Esophagus squamous epithelium (tissue), 5 donors: Measurements from ENCODE around the gene FOXI1. TPM values are rescaled to one million over a fixed set of nuclear protein-coding genes. Genes with fewer than 3 reads are reported as not detected.
A peak's percentile ranks its signal among the peaks of the same experiment; 100 is the strongest.

Experiments used
- DNase-seq: peaks from one replicate; lab custom pipeline; 2025; lab: John Stamatoyannopoulos, UW
- H3K27ac ChIP-seq, 4 donors: fragments of 200-600 bp; sonication (generic); one replicate each; pipeline ENCODE4 v1.5.1; 2016 to 2019; ENCODE audit warnings: mild to moderate bottlenecking in 1 of 4
- H3K27me3 ChIP-seq, 4 donors: fragments of 200-600 bp; sonication (generic); 1 replicate in 3 of 4; 2 replicates in 1 of 4; pipeline versions ENCODE4 v1.5.1 to v1.6.0; 2017 to 2021; ENCODE audit warnings: antibody characterized with exemption in 1 of 4
- H3K36me3 ChIP-seq, 3 donors: fragments of 200-600 bp; sonication (generic); one replicate each; pipeline ENCODE4 v1.5.1; 2016 to 2019
- H3K4me1 ChIP-seq, 3 donors: fragments of 200-600 bp; sonication (generic); one replicate each; pipeline ENCODE4 v1.5.1; 2017 to 2019
- H3K4me3 ChIP-seq, 4 donors: fragments of 200-600 bp; sonication (generic); 1 replicate in 3 of 4; 2 replicates in 1 of 4; pipeline ENCODE4 v1.5.1; 2016 to 2019; ENCODE audit warnings: mild to moderate bottlenecking in 2 of 4, moderate library complexity in 1 of 4
- H3K9me3 ChIP-seq, 3 donors: fragments of 200-600 bp; sonication (generic); one replicate each; pipeline ENCODE4 v1.5.1; 2016 to 2019
- POLR2A ChIP-seq, 4 donors: fragments of 450-650 bp; IDR thresholded peaks; one replicate each; pipeline ENCODE4 v1.6.1; 2017; ENCODE audit warnings: antibody characterized with exemption in 4 of 4, mild to moderate bottlenecking in 4 of 4, moderate library complexity in 3 of 4
- WGBS, 2 donors: methylation state at CpG; one replicate each; pipeline ENCODE4 v1.1.5; 2018; 5-methylcytosine and 5-hydroxymethylcytosine counted together
- intact Hi-C: fragments of 100-400 bp; cut with DNase I; formaldehyde crosslinking; loops from one replicate; pipeline ENCODE4 v1.15.0; 2022
- total RNA-seq, 4 donors: library from RNA; depleted of rRNA; stranded (reverse); fragments of >200 nt; gene quantifications; one replicate each; pipeline ENCODE4 v1.1.0, GENCODE V29; 2016
- TF ChIP-seq, protein P1 (sequence below), 6 experiments: fragments of 450-650 bp in 4 of 6; fragments of 200-600 bp in 2 of 6; sonication (generic) in 2 of 6; IDR thresholded peaks; one replicate each; pipeline ENCODE4 v1.5.1; 2016 to 2019; ENCODE audit warnings: antibody characterized with exemption in 6 of 6, mild to moderate bottlenecking in 4 of 6, moderate library complexity in 4 of 6
- donor health status: DM: yes; HTN: yes; CAD: no.

Gene FOXI1
- total RNA-seq, 4 donors from 2014 or later, result not detected

- DNase-seq, result peak; percentile 2
- intact Hi-C loops, result loop anchor here (5.0 to 10.0 kb wide), 2 partner anchors 87 to 324 kb away; no protein-coding TSS in a partner anchor
Measured at GRCh38 chr5:170100066-170100943, 5.4 kb upstream of the FOXI1 start.

DNA sequence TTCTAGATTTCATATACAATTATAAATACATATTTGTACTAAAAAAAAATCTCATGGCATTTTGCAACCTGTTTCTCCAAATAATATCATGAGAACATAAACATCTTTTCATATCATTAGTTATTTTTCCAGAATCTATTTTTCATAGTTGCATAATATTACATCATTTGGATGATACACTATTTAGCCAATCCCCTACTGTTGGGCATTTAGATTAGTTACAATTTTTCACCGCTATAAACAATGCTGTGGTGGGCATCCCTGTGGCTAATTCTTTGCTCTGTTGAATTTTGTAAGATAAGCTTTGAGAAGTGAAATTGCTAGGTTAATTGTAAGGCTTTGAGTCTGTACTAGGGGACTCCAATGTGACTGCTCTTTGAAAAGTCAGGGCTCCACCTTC lies 2.2 kb upstream of the FOXI1 start:
- TF ChIP-seq POLR2A (IDR thresholded peaks at IDR 0.05), result no peak
- TF ChIP-seq, protein P1, sequence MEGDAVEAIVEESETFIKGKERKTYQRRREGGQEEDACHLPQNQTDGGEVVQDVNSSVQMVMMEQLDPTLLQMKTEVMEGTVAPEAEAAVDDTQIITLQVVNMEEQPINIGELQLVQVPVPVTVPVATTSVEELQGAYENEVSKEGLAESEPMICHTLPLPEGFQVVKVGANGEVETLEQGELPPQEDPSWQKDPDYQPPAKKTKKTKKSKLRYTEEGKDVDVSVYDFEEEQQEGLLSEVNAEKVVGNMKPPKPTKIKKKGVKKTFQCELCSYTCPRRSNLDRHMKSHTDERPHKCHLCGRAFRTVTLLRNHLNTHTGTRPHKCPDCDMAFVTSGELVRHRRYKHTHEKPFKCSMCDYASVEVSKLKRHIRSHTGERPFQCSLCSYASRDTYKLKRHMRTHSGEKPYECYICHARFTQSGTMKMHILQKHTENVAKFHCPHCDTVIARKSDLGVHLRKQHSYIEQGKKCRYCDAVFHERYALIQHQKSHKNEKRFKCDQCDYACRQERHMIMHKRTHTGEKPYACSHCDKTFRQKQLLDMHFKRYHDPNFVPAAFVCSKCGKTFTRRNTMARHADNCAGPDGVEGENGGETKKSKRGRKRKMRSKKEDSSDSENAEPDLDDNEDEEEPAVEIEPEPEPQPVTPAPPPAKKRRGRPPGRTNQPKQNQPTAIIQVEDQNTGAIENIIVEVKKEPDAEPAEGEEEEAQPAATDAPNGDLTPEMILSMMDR (IDR thresholded peaks at IDR 0.05), result no peak
- intact Hi-C loops, result loop anchor here (5.0 to 10.0 kb wide), 2 partner anchors 84 to 321 kb away; no protein-coding TSS in a partner anchor
- 88 to 92% methylated on average over 1 of the region's 1 CpG for WGBS, 2 donors
- H3K9me3 ChIP-seq, result no peaks in the 10 kb centered on the region
- DNase-seq, result no peak
- no peak overlapping the region for H3K4me3 ChIP-seq
- H3K27me3 ChIP-seq, result peaks cover 0 to 17% (median 0%) of the 10 kb centered on the region in 4 donors
- peaks cover 0 to 3% (median 0%) of the 10 kb centered on the region in 3 donors for H3K4me1 ChIP-seq
- no peak overlapping the region for H3K27ac ChIP-seq
- no peaks in the 10 kb centered on the region for H3K36me3 ChIP-seq

More at GRCh38 chr5:170100066-170100943, 5.4 kb upstream of the FOXI1 start:
- Histone ChIP-seq H3K9me3 (no peaks in the 10 kb centered on the region), H3K27ac (no peak overlapping the region), H3K36me3 (no peaks in the 10 kb centered on the region), H3K27me3 (peaks cover 0 to 9% (median 0%) of the 10 kb centered on the region in 4 donors), H3K4me3 (no peak overlapping the region), H3K4me1 (no peaks in the 10 kb centered on the region)
- WGBS, 2 donors, result 20 to 23% methylated on average over 9 to 10 of the region's 13 CpGs
- TF ChIP-seq POLR2A (IDR thresholded peaks at IDR 0.05), result no peak
- TF ChIP-seq, protein P1 (IDR thresholded peaks at IDR 0.05), result peak; percentile 59 to 69 (median 62)

DNA sequence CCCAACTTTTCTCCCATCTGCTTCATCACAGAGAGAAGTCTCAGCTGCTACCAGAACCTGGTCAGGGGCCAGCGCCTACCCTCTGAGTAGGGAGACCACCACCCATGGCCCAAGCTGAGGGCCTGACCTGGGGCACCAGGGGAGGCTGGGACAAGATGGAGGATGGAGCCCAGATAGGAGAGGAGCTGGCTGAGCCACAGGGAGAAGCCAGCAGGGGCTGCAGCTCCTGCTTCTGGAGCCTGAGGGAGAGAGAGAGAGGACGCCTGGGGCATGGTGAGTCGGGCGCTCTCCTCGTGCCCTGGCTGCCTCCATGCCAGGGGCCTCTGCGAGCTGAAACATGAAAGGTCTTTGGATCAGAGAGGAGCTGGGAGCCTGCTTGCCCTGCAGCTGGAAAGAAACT lies 1.4 kb upstream of the FOXI1 start:
- 62 to 84% methylated on average over 3 to 4 of the region's 6 CpGs for WGBS, 2 donors
- H3K36me3 ChIP-seq, result no peaks in the 10 kb centered on the region
- H3K9me3 ChIP-seq, result no peaks in the 10 kb centered on the region
- no peak overlapping the region for H3K4me3 ChIP-seq
- intact Hi-C loops, result loop anchor here (5.0 to 10.0 kb wide), 2 partner anchors 83 to 321 kb away; no protein-coding TSS in a partner anchor
- H3K4me1 ChIP-seq, result peaks cover 0 to 3% (median 0%) of the 10 kb centered on the region in 3 donors
- peaks cover 0 to 17% (median 0%) of the 10 kb centered on the region in 4 donors for H3K27me3 ChIP-seq
- no peak for TF ChIP-seq POLR2A (IDR thresholded peaks at IDR 0.05)
- TF ChIP-seq, protein P1 (IDR thresholded peaks at IDR 0.05), result no peak
- H3K27ac ChIP-seq, result no peak overlapping the region
- DNase-seq, result no peak

DNA sequence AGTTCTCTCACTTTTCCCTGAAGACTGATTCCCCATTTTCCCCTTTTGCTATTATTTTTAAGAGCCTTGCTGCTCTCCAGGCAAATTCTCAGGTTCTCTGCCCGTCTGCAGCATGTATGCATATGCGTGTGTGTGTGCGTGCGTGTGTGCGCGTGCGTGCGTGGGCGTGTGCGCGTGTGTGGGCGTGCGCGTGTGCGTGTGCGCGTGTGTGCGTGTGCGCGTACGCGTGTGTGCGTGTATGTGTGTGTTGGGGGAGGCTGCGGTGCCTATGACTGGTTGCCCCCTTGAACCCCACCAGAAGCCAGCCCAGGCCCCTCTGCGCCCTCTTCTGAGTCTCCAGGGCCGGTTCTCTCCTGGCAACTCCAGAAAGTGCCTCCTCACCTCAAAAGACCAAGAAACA lies 987 bp upstream of the FOXI1 start:
- peaks cover 0 to 3% (median 0%) of the 10 kb centered on the region in 3 donors for H3K4me1 ChIP-seq
- intact Hi-C loops, result loop anchor here (5.0 to 10.0 kb wide), 2 partner anchors 83 to 320 kb away; no protein-coding TSS in a partner anchor
- no peak for TF ChIP-seq POLR2A (IDR thresholded peaks at IDR 0.05)
- TF ChIP-seq, protein P1 (IDR thresholded peaks at IDR 0.05), result no peak
- peaks cover 0 to 17% (median 0%) of the 10 kb centered on the region in 4 donors for H3K27me3 ChIP-seq
- H3K27ac ChIP-seq, result no peak overlapping the region
- no peaks in the 10 kb centered on the region for H3K36me3 ChIP-seq
- H3K9me3 ChIP-seq, result no peaks in the 10 kb centered on the region
- DNase-seq, result no peak
- WGBS, 2 donors, result 83 to 84% methylated on average over 16 to 21 of the region's 26 CpGs
- H3K4me3 ChIP-seq, result no peak overlapping the region

- Histone ChIP-seq H3K36me3 (no peaks in the 10 kb centered on the region), H3K4me1 (peaks cover 0 to 3% (median 0%) of the 10 kb centered on the region in 3 donors), H3K4me3 (no peak overlapping the region), H3K27ac (no peak overlapping the region), H3K27me3 (peaks cover 0 to 17% (median 0%) of the 10 kb centered on the region in 4 donors), H3K9me3 (no peaks in the 10 kb centered on the region)
- 87 to 88% methylated on average over 2 of the region's 2 CpGs for WGBS, 2 donors
- no peak for TF ChIP-seq POLR2A (IDR thresholded peaks at IDR 0.05)
- TF ChIP-seq, protein P1 (IDR thresholded peaks at IDR 0.05), result no peak
- DNase-seq, result no peak
- intact Hi-C loops, result loop anchor here (10.0 kb wide), 1 partner anchor 317 kb away; no protein-coding TSS in a partner anchor
Measured at GRCh38 chr5:170107674-170108073, 2.0 kb downstream of the FOXI1 start.
